Lower leg skin (tissue), 4 donors: ENCODE data around the gene TUBB6. TPM values are rescaled to one million over a fixed set of nuclear protein-coding genes. Genes with fewer than 3 reads are reported as not detected.

ENCODE experiments used
- DNase-seq, 2 donors: peaks; one replicate each; pipeline ENCODE4 v3.0.0-alpha.2; 2019; ENCODE audit warnings: low spot score in 2 of 2
- H3K4me3 ChIP-seq: fragments of 200-600 bp; sonication (generic); 2 replicates; pipeline ENCODE4 v1.5.1; 2017; ENCODE audit warnings: mild to moderate bottlenecking, low read depth; ENCODE audit not compliant: poor library complexity, severe bottlenecking
- POLR2A ChIP-seq, 2 donors: fragments of 450-650 bp; IDR thresholded peaks; one replicate each; pipeline ENCODE4 v1.6.1; 2016 to 2017; ENCODE audit warnings: antibody characterized with exemption in 2 of 2, mild to moderate bottlenecking in 1 of 2, moderate library complexity in 1 of 2
- WGBS, 2 donors: methylation state at CpG; one replicate each; pipeline ENCODE4 v1.1.5; 2018; 5-methylcytosine and 5-hydroxymethylcytosine counted together
- intact Hi-C: fragments of 100-400 bp; cut with DNase I; formaldehyde crosslinking; loops from one replicate; pipeline ENCODE4 v1.15.0; 2023; ENCODE audit warnings: low total_unique reads
- total RNA-seq, 4 donors: library from RNA; depleted of rRNA; stranded (reverse); fragments of >200 nt; gene quantifications; one replicate each; pipeline ENCODE4 v1.1.0, GENCODE V29; 2016
- TF ChIP-seq, protein P1 (sequence below), 3 donors: fragments of 450-650 bp; IDR thresholded peaks; one replicate each; pipeline ENCODE4 v1.5.1; 2016; ENCODE audit warnings: antibody characterized with exemption in 3 of 3, mild to moderate bottlenecking in 3 of 3, moderate library complexity in 2 of 3

TUBB6 gene
- total RNA-seq, 4 donors from 2014 or later: 91.6 to 151 (median 133) TPM

DNA sequence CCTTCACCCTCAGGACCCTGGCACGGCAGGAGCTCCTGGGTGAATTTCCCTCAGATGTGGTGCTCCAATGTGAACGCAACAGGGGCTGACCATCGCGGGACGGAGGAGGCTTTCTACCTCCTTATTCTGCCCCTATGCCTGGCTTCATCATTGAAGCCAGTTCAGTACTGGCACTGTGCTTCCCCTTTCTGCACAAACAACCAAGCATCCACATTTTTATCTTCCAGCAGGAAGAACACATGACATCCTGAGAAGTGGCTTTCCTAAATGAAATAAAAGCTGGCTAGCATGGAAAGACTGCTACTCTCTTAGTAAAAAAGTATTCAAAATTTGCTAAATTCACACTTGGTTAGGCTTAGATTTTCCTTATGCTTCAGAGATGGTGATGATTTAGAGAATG is 44.1 kb downstream of the TUBB6 start:
- H3K4me3 ChIP-seq: no peak overlapping the region
- TF ChIP-seq, protein P1, sequence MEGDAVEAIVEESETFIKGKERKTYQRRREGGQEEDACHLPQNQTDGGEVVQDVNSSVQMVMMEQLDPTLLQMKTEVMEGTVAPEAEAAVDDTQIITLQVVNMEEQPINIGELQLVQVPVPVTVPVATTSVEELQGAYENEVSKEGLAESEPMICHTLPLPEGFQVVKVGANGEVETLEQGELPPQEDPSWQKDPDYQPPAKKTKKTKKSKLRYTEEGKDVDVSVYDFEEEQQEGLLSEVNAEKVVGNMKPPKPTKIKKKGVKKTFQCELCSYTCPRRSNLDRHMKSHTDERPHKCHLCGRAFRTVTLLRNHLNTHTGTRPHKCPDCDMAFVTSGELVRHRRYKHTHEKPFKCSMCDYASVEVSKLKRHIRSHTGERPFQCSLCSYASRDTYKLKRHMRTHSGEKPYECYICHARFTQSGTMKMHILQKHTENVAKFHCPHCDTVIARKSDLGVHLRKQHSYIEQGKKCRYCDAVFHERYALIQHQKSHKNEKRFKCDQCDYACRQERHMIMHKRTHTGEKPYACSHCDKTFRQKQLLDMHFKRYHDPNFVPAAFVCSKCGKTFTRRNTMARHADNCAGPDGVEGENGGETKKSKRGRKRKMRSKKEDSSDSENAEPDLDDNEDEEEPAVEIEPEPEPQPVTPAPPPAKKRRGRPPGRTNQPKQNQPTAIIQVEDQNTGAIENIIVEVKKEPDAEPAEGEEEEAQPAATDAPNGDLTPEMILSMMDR (IDR thresholded peaks at IDR 0.05): no peak
- TF ChIP-seq POLR2A (IDR thresholded peaks at IDR 0.05): no peak
- no peak for DNase-seq
- intact Hi-C loops: no loop called here
- WGBS, 2 donors: 96 to 97% methylated on average over 5 of the region's 5 CpGs

DNA sequence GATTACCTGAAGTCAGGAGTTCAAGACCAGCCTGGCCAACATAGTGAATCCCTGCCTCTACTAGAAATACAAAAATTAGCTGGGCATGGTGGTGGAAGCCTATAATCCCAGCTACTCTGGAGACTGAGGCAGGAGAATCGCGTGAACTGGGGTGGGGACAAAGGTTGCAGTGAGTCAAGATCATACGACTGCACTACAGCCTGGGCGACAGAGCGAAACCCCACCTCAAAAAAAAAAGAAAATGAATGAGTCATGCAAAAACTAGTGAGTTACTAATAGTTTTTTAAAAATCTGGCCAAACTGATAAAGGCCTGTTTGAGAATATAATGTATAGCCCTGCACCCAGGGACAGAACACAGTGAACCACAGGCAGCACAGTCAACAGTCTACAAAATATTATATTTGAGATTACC is 51.5 kb downstream of the TUBB6 start:
- no peak overlapping the region for H3K4me3 ChIP-seq
- DNase-seq: no peak
- TF ChIP-seq, protein P1 (IDR thresholded peaks at IDR 0.05): no peak
- no peak for TF ChIP-seq POLR2A (IDR thresholded peaks at IDR 0.05)
- intact Hi-C loops: no loop called here
- WGBS, 2 donors: 93 to 94% methylated on average over 5 of the region's 5 CpGs

DNA sequence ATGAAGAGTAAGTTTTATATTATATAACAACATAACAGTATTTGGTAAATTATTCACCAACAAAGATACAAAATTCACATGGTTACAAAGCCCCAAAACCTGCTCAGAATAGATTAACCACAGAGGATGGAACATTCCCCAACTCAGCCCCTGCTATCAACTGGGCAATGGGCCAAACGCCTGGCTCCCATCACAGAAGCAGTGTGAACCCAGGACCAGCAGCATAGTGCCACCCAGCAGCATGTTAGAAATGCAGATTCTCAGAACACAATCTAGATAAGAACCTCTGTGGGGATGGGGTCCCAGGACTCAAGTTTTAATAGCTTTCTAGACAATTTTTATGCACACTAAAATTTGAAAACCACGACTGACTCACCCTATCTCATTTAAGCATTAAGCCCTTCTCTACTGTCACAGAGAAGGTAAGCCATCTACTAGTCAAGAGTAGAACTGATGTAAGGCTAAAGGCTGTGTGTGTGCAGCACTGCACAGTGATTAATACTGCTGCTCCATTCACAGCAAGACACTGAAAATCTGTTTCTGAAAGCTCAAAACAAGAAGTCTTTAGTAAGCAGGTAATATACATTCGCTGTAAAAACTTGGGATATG is 53.8 kb downstream of the TUBB6 start:
- WGBS, 2 donors: 76 to 80% methylated on average over 3 of the region's 3 CpGs
- intact Hi-C loops: no loop called here
- TF ChIP-seq, protein P1 (IDR thresholded peaks at IDR 0.05): no peak
- no peak for TF ChIP-seq POLR2A (IDR thresholded peaks at IDR 0.05)
- no peak for DNase-seq
- no peak overlapping the region for H3K4me3 ChIP-seq

DNA sequence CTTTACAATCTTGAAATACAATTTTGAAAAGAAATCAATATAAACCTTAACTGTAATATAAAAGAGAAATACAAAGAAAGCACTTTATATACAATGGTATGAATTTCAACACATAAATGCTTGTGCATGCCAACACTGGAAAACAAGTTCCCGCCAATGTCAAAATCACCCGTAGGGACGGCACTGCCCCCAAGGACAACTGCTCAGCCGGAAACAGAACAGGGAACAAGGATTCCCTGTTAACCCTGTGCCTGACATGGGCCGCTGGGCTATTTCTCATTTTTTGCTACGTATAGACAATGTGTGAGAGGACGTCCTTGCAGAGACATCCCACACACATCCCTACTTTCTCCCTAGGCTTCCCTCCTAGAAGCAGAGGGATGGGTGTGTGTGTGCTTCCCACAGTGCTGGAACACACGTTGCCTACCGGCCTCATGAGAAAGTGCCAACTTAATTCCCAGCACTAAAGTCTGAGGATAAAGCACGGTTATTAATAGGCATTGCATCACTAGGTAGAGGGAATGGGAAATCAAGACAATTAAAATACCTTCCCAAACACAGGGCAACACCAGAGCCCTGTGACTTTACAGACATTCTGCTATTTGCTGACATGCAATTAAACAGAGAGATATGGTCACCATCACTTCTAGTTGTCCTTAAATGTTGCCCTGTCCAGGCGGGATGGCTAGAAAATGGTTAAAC is 54.6 kb downstream of the TUBB6 start:
- DNase-seq: no peak
- 76 to 79% methylated on average over 11 of the region's 11 CpGs for WGBS, 2 donors
- intact Hi-C loops: no loop called here
- TF ChIP-seq, protein P1 (IDR thresholded peaks at IDR 0.05): no peak
- no peak for TF ChIP-seq POLR2A (IDR thresholded peaks at IDR 0.05)
- no peak overlapping the region for H3K4me3 ChIP-seq

DNA sequence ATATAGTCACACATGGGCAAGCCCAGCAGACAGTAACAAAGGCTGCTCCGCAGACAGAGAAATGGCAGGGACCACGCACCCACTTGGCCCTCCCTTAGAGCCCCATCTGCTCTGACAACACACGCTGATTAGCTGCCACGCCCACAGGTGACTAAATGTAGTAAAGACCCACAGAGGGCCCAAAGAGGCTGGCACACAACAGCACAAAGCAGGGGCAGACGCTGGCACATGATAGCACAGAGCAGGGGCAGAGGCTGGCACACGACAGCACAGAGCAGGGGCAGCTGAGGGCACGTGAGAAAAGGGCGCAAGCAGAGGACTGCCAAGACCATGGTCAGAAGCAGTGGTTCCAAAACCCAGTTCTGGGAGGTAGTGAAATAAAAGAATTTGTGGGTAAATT is 58.3 kb downstream of the TUBB6 start:
- TF ChIP-seq POLR2A (IDR thresholded peaks at IDR 0.05): no peak
- TF ChIP-seq, protein P1 (IDR thresholded peaks at IDR 0.05): no peak
- intact Hi-C loops: no loop called here
- H3K4me3 ChIP-seq: no peak overlapping the region
- DNase-seq: no peak
- WGBS, 2 donors: 92 to 93% methylated on average over 8 of the region's 8 CpGs
